ENCODE data around the gene PANX1. TPM values are rescaled to one million over a fixed set of nuclear protein-coding genes. Genes with fewer than 3 reads are reported as not detected.

The PANX1 gene
- total RNA-seq, 1 experiment from 2014 or later: 37.5 TPM

GRCh38 chr11:94088906-94089305, 39.7 kb upstream of the PANX1 start:
- no peaks in the 10 kb centered on the region for H3K79me1 ChIP-seq (ENCODE audit: insufficient read depth, low read depth, low read length, poor library complexity, severe bottlenecking)
- DNase-seq: peak; percentile 31
- H3K4ac ChIP-seq (ENCODE audit: low read depth, low read length): no peak overlapping the region
- H2BK12ac ChIP-seq (ENCODE audit: insufficient read length, low read depth, low read length): no peak overlapping the region
- H2BK20ac ChIP-seq (ENCODE audit: low read depth, low read length, poor library complexity, severe bottlenecking): no peak overlapping the region
- H4K20me1 ChIP-seq (ENCODE audit: control insufficient read depth, insufficient read depth, insufficient read length): no peaks in the 10 kb centered on the region
- H2AFZ ChIP-seq (ENCODE audit: low read length): no peak overlapping the region
- no peak overlapping the region for H3K14ac ChIP-seq (ENCODE audit: insufficient read depth, low read length)
- no peak overlapping the region for H3K56ac ChIP-seq (ENCODE audit: insufficient read length, low read depth, low read length)
- no CpG with 5 or more reads among the region's 21 CpGs for WGBS (ENCODE audit: extremely low coverage, insufficient read length, low lambda C conversion rate)
- no peak overlapping the region for H3K9ac ChIP-seq (ENCODE audit: extremely low read depth, insufficient read length, low read length)
- H4K5ac ChIP-seq (ENCODE audit: insufficient read length, low read depth, low read length): no peak overlapping the region
- no peaks in the 10 kb centered on the region for H3K79me2 ChIP-seq (ENCODE audit: insufficient read depth, low read length)
- H3K27ac Mint-ChIP-seq: peak overlapping the region in 1 of 3 experiments; percentile 57; a peak in 1 of 7 replicates
- H4K91ac ChIP-seq (ENCODE audit: insufficient read length, low read depth, low read length): no peak overlapping the region
- TF ChIP-seq CTCF (conservative IDR thresholded peaks at IDR 0.05): no peak
- no peaks in the 10 kb centered on the region for H3K27me3 ChIP-seq (ENCODE audit: insufficient read depth, low read length)
- H2AK5ac ChIP-seq (ENCODE audit: insufficient read length, low read length): no peak overlapping the region
- no peak overlapping the region for H3T11ph ChIP-seq (ENCODE audit: low read length)
- peaks cover 2% of the 10 kb centered on the region; the same call in 1 of the 2 replicates for H3K27me3 Mint-ChIP-seq (ENCODE audit: low read depth)
- no peak overlapping the region for H3K18ac ChIP-seq (ENCODE audit: insufficient read length, low read depth, low read length)
- no peaks in the 10 kb centered on the region; a peak in 1 of 5 replicates for H3K9me3 Mint-ChIP-seq
- H3K4me1 ChIP-seq (ENCODE audit: insufficient read depth, low read length): no peaks in the 10 kb centered on the region; the same call in 1 of the 2 replicates
- no peak overlapping the region for H2BK15ac ChIP-seq (ENCODE audit: low read depth, low read length)
- no peaks in the 10 kb centered on the region for H3K23me2 ChIP-seq (ENCODE audit: insufficient read length, low read depth, low read length, poor library complexity, severe bottlenecking)
- no peaks in the 10 kb centered on the region for H3K36me3 Mint-ChIP-seq (ENCODE audit: insufficient read depth in 1 of 3, low read depth in 3 of 3)
- no peak overlapping the region; a peak in 1 of 5 replicates for H3K4me3 Mint-ChIP-seq
- H4K8ac ChIP-seq (replicated peaks; ENCODE audit: insufficient read length, low read depth, low read length): no peak overlapping the region
- H3K4me1 Mint-ChIP-seq: peaks cover 3 to 4% of the 10 kb centered on the region in 2 experiments; a peak in 1 of 4 replicates
- no peak overlapping the region for H2BK120ac ChIP-seq (ENCODE audit: low read depth, low read length, poor library complexity, severe bottlenecking)
- no peak overlapping the region for H3K27ac ChIP-seq (ENCODE audit: insufficient read length, low read depth, low read length)
- H2BK5ac ChIP-seq (ENCODE audit: insufficient read length, low read length): no peak overlapping the region
- H3K9me3 ChIP-seq (ENCODE audit: control insufficient read depth, low read depth, low read length): no peaks in the 10 kb centered on the region
- no peak overlapping the region for H3K4me2 ChIP-seq (ENCODE audit: insufficient read depth, insufficient read length, low read length)
- no peak overlapping the region for H3K23ac ChIP-seq (ENCODE audit: insufficient read length, low read depth, low read length)

Data from H9 (cell line).